Neural cell (in vitro differentiated cells): ENCODE results near the gene IER3. TPM values are rescaled to one million over a fixed set of nuclear protein-coding genes. Genes with fewer than 3 reads are reported as not detected.

Experiments
- H2AFZ ChIP-seq: fragments of 200-600, 300-800 bp; sonication (generic), shearing (Covaris generic); 2 replicates; pipeline ENCODE4 v1.6.0; 2014; ENCODE audit warnings: low read depth, mild to moderate bottlenecking, antibody characterized with exemption, low read length, moderate library complexity
- H3F3A ChIP-seq: fragments of 200-600 bp; shearing (Covaris generic); 2 replicates; pipeline ENCODE4 v1.6.1; 2016; ENCODE audit warnings: mild to moderate bottlenecking, moderate library complexity, mixed read lengths, antibody characterized with exemption, low read length; ENCODE audit not compliant: insufficient read depth, poor library complexity, severe bottlenecking
- H3K27ac ChIP-seq: fragments of 200-600, 300-800 bp; sonication (generic), shearing (Covaris generic); 2 replicates; pipeline ENCODE4 v1.5.1; 2014; ENCODE audit warnings: mild to moderate bottlenecking, low read length, moderate library complexity
- H3K27me3 ChIP-seq: fragments of 300-800, 200-600 bp; sonication (generic), shearing (Covaris generic); 2 replicates; pipeline ENCODE4 v1.6.0; 2014; ENCODE audit warnings: mild to moderate bottlenecking, low read depth, low read length, moderate library complexity; ENCODE audit not compliant: insufficient read depth
- H3K36me3 ChIP-seq: fragments of 300-800, 200-600 bp; sonication (generic), shearing (Covaris generic); 2 replicates; pipeline ENCODE4 v1.5.1; 2014; ENCODE audit warnings: mild to moderate bottlenecking, antibody characterized with exemption, low read length, moderate library complexity; ENCODE audit not compliant: insufficient read depth
- H3K4me2 ChIP-seq: fragments of 300-800, 200-600 bp; sonication (generic), shearing (Covaris generic); 2 replicates; pipeline ENCODE4 v1.6.0; 2014; ENCODE audit warnings: mild to moderate bottlenecking, low read length
- H3K4me3 ChIP-seq: fragments of 300-800, 200-600 bp; sonication (generic), shearing (Covaris generic); 2 replicates; pipeline ENCODE4 v1.5.1; 2014; ENCODE audit warnings: mild to moderate bottlenecking, low read length, moderate library complexity
- H3K79me2 ChIP-seq: fragments of 200-600 bp; shearing (Covaris generic); replicated peaks from 2 replicates; pipeline ENCODE4 v1.6.0; 2014; ENCODE audit warnings: mild to moderate bottlenecking, low read length, moderate library complexity; ENCODE audit not compliant: insufficient read depth
- H3K9ac ChIP-seq: fragments of 300-800, 200-600 bp; sonication (generic), shearing (Covaris generic); 2 replicates; pipeline ENCODE4 v1.6.1; 2016; ENCODE audit warnings: mild to moderate bottlenecking, low read length, mixed read lengths
- H3K9me2 ChIP-seq: fragments of 200-600 bp; shearing (Covaris generic); 2 replicates; pipeline ENCODE4 v1.6.1; 2016; ENCODE audit warnings: mild to moderate bottlenecking, low read length, mixed read lengths; ENCODE audit not compliant: insufficient read depth
- H3K9me3 ChIP-seq: fragments of 200-600, 300-800 bp; sonication (generic), shearing (Covaris generic); 2 replicates; pipeline ENCODE4 v1.6.1; 2016; ENCODE audit warnings: mild to moderate bottlenecking, mixed run types, low read length, moderate library complexity, mixed read lengths
- H4K20me1 ChIP-seq: fragments of 200-600 bp; shearing (Covaris generic); 2 replicates; pipeline ENCODE4 v1.6.1; 2016; ENCODE audit warnings: mild to moderate bottlenecking, mixed run types; ENCODE audit not compliant: insufficient read depth
- EP300 ChIP-seq: fragments of 450-650 bp; conservative IDR thresholded peaks from 2 replicates; pipeline ENCODE4 v1.6.1; 2014; ENCODE audit warnings: antibody characterized with exemption, mild to moderate bottlenecking, moderate library complexity; ENCODE audit not compliant: poor library complexity, severe bottlenecking
- EZH2 ChIP-seq: fragments of 200-600, 300-800 bp; shearing (Covaris generic), sonication (generic); IDR thresholded peaks from 2 replicates; pipeline ENCODE4 v1.6.1; 2014; ENCODE audit warnings: antibody characterized with exemption, low read length, borderline replicate concordance, mild to moderate bottlenecking; ENCODE audit not compliant: insufficient read depth, poor library complexity, severe bottlenecking
- MXI1 ChIP-seq: fragments of 450-650 bp; conservative IDR thresholded peaks from 2 replicates; pipeline ENCODE4 v1.6.1; 2014; ENCODE audit warnings: antibody characterized with exemption, mild to moderate bottlenecking; ENCODE audit not compliant: poor library complexity, severe bottlenecking
- POLR2AphosphoS5 ChIP-seq: IDR thresholded peaks from 2 replicates; pipeline ENCODE4 v1.6.1; 2012
- RAD21 ChIP-seq: fragments of 450-650 bp; conservative IDR thresholded peaks from 2 replicates; pipeline ENCODE4 v1.6.1; 2014; ENCODE audit warnings: antibody characterized with exemption, mild to moderate bottlenecking, moderate library complexity
- SMC3 ChIP-seq: fragments of 450-650 bp; conservative IDR thresholded peaks from 2 replicates; pipeline ENCODE4 v1.6.1; 2014; ENCODE audit warnings: antibody characterized with exemption, mild to moderate bottlenecking, moderate library complexity; ENCODE audit not compliant: poor library complexity
- TAF1 ChIP-seq: IDR thresholded peaks from 2 replicates; pipeline ENCODE4 v1.6.1; 2012; ENCODE audit warnings: low read depth
- polyA plus RNA-seq: library from polyadenylated mRNA; depleted of rRNA; stranded (reverse); fragments of >200 nt; gene quantifications from 2 replicates; pipeline ENCODE4 v1.2.3, GENCODE V29; 2014
- TF ChIP-seq, protein P1 (sequence below): fragments of 450-650 bp; IDR thresholded peaks from 2 replicates; pipeline ENCODE4 v1.5.1; 2014; ENCODE audit warnings: antibody characterized with exemption, mild to moderate bottlenecking, moderate library complexity; ENCODE audit not compliant: poor library complexity, severe bottlenecking
- TF ChIP-seq, protein P2 (sequence below): IDR thresholded peaks from 2 replicates; pipeline ENCODE4 v1.6.1; 2012; ENCODE audit warnings: borderline replicate concordance

IER3 gene
- polyA plus RNA-seq, 1 donor from 2014 or later: 3.0 TPM

DNA sequence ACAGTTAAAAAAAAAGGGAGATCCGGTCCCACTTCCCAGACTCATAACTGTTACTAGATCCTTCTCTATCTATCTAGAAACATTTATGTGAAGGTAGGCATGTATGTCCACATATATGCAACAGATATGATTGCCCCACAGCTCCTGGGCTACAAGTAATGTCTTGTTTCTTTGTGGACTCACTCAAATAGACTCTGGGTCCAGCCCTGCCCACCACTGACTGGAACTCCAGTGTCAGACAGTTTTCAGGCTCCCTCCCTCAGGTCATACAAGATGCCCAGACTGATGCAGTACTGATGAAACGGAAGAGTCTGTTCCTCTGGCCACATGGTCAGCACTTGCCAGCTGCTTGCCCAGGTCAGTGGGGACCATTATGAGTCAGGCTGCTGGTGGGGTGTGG is 30.8 kb upstream of the IER3 start:
- Histone ChIP-seq H3K27ac (no peak overlapping the region), H3F3A (no peaks in the 10 kb centered on the region), H3K79me2 (no peaks in the 10 kb centered on the region), H2AFZ (no peak overlapping the region), H3K9ac (no peak overlapping the region), H3K4me2 (no peak overlapping the region), H3K9me2 (no peaks in the 10 kb centered on the region), H3K4me3 (no peak overlapping the region), H4K20me1 (no peaks in the 10 kb centered on the region), H3K27me3 (no peaks in the 10 kb centered on the region), H3K9me3 (no peaks in the 10 kb centered on the region), H3K36me3 (no peaks in the 10 kb centered on the region)
- TF ChIP-seq, protein P1, sequence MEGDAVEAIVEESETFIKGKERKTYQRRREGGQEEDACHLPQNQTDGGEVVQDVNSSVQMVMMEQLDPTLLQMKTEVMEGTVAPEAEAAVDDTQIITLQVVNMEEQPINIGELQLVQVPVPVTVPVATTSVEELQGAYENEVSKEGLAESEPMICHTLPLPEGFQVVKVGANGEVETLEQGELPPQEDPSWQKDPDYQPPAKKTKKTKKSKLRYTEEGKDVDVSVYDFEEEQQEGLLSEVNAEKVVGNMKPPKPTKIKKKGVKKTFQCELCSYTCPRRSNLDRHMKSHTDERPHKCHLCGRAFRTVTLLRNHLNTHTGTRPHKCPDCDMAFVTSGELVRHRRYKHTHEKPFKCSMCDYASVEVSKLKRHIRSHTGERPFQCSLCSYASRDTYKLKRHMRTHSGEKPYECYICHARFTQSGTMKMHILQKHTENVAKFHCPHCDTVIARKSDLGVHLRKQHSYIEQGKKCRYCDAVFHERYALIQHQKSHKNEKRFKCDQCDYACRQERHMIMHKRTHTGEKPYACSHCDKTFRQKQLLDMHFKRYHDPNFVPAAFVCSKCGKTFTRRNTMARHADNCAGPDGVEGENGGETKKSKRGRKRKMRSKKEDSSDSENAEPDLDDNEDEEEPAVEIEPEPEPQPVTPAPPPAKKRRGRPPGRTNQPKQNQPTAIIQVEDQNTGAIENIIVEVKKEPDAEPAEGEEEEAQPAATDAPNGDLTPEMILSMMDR: no peak
- no peak for TF ChIP-seq SMC3
- TF ChIP-seq TAF1: no peak
- no peak for TF ChIP-seq EZH2
- TF ChIP-seq, protein P2, sequence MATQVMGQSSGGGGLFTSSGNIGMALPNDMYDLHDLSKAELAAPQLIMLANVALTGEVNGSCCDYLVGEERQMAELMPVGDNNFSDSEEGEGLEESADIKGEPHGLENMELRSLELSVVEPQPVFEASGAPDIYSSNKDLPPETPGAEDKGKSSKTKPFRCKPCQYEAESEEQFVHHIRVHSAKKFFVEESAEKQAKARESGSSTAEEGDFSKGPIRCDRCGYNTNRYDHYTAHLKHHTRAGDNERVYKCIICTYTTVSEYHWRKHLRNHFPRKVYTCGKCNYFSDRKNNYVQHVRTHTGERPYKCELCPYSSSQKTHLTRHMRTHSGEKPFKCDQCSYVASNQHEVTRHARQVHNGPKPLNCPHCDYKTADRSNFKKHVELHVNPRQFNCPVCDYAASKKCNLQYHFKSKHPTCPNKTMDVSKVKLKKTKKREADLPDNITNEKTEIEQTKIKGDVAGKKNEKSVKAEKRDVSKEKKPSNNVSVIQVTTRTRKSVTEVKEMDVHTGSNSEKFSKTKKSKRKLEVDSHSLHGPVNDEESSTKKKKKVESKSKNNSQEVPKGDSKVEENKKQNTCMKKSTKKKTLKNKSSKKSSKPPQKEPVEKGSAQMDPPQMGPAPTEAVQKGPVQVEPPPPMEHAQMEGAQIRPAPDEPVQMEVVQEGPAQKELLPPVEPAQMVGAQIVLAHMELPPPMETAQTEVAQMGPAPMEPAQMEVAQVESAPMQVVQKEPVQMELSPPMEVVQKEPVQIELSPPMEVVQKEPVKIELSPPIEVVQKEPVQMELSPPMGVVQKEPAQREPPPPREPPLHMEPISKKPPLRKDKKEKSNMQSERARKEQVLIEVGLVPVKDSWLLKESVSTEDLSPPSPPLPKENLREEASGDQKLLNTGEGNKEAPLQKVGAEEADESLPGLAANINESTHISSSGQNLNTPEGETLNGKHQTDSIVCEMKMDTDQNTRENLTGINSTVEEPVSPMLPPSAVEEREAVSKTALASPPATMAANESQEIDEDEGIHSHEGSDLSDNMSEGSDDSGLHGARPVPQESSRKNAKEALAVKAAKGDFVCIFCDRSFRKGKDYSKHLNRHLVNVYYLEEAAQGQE: no peak
- TF ChIP-seq RAD21: no peak
- no peak for TF ChIP-seq POLR2AphosphoS5
- no peak for TF ChIP-seq MXI1
- TF ChIP-seq EP300: no peak

DNA sequence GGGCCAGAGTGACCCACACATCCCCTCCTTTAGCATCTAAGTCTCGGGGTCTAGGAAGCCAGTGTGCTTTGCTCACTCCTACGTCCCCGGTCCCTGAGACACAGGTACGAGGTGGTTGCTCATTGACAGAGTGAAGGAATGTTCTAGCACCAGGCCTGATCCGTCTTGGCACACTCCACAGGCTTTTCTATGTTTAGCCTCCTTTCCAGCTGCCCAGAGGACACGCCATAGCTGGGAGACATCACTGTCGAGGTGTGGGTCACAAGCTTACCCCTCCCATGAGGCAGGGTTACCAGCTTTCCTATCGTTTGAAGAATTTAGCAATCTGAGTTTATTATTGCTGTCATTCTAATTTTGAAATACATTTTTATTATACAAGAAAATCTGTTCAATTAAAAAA is 30.4 kb upstream of the IER3 start:
- Histone ChIP-seq H3K4me2 (no peak overlapping the region), H3F3A (no peaks in the 10 kb centered on the region), H3K79me2 (no peaks in the 10 kb centered on the region), H3K9ac (no peak overlapping the region), H2AFZ (no peak overlapping the region), H3K4me3 (no peak overlapping the region), H3K9me3 (no peaks in the 10 kb centered on the region), H4K20me1 (no peaks in the 10 kb centered on the region), H3K36me3 (no peaks in the 10 kb centered on the region), H3K9me2 (no peaks in the 10 kb centered on the region), H3K27ac (no peak overlapping the region), H3K27me3 (no peaks in the 10 kb centered on the region)
- TF ChIP-seq MXI1 (no peak), SMC3 (no peak), POLR2AphosphoS5 (no peak), RAD21 (no peak), EP300 (no peak), TAF1 (no peak), EZH2 (no peak)
- TF ChIP-seq, protein P2: no peak
